ENCODE results near the gene SPATC1L.

SPATC1L gene

GRCh38 chr21:46113497-46114176 lies 70.6 kb downstream of the SPATC1L start:
- DNase-seq (ENCODE audit: insufficient read length, low spot score) (no peak), FAIRE-seq (no peak)
- no peak for TF ChIP-seq CTCF (IDR thresholded peaks at IDR 0.05; ENCODE audit: insufficient read depth, missing control alignments)

- FAIRE-seq = no peak
- DNase-seq (ENCODE audit: insufficient read length, low spot score) = peak; percentile 11
- TF ChIP-seq CTCF (IDR thresholded peaks at IDR 0.05; ENCODE audit: insufficient read depth, missing control alignments) = no peak
These were observed 71.5 kb downstream of the SPATC1L start for GRCh38 chr21:46112725-46113215.

- DNase-seq (ENCODE audit: insufficient read length, low spot score) (peak; percentile 13), FAIRE-seq (no peak)
- no peak for TF ChIP-seq CTCF (IDR thresholded peaks at IDR 0.05; ENCODE audit: insufficient read depth, missing control alignments)
These were observed 72.2 kb downstream of the SPATC1L start for GRCh38 chr21:46111857-46112724.

GRCh38 chr21:46111193-46111571 lies 73.1 kb downstream of the SPATC1L start:
- no peak for TF ChIP-seq CTCF (IDR thresholded peaks at IDR 0.05; ENCODE audit: insufficient read depth, missing control alignments)
- DNase-seq (ENCODE audit: insufficient read length, low spot score) = peak; percentile 10
- FAIRE-seq = no peak

All from D721Med (cell line).